Fibroblast of the aortic adventitia (primary cell): ENCODE measurements around the gene ANKRD13D. TPM values are rescaled to one million over a fixed set of nuclear protein-coding genes. Genes with fewer than 3 reads are reported as not detected.

Experiments used
- DNase-seq: peaks from one replicate; pipeline ENCODE4 v3.0.0-alpha.2; 2010; ENCODE audit warnings: low read depth
- H3K4me3 ChIP-seq: 2 replicates; pipeline ENCODE4 v1.5.1; 2011; ENCODE audit warnings: low read depth, mild to moderate bottlenecking, control low read depth, low read length, moderate library complexity
- total RNA-seq: library from RNA; depleted of rRNA; stranded (reverse); fragments of >200 nt; gene quantifications from 2 replicates; pipeline ENCODE4 v1.2.3, GENCODE V29; 2012; ENCODE audit warnings: low replicate concordance
- TF ChIP-seq, protein P1 (sequence below): IDR thresholded peaks from 2 replicates; pipeline ENCODE4 v1.5.1; 2011; ENCODE audit warnings: mild to moderate bottlenecking, low read length, control low read depth, inconsistent platforms; ENCODE audit not compliant: insufficient read depth

Gene ANKRD13D
- total RNA-seq, 1 donor = 25.3 TPM

DNA sequence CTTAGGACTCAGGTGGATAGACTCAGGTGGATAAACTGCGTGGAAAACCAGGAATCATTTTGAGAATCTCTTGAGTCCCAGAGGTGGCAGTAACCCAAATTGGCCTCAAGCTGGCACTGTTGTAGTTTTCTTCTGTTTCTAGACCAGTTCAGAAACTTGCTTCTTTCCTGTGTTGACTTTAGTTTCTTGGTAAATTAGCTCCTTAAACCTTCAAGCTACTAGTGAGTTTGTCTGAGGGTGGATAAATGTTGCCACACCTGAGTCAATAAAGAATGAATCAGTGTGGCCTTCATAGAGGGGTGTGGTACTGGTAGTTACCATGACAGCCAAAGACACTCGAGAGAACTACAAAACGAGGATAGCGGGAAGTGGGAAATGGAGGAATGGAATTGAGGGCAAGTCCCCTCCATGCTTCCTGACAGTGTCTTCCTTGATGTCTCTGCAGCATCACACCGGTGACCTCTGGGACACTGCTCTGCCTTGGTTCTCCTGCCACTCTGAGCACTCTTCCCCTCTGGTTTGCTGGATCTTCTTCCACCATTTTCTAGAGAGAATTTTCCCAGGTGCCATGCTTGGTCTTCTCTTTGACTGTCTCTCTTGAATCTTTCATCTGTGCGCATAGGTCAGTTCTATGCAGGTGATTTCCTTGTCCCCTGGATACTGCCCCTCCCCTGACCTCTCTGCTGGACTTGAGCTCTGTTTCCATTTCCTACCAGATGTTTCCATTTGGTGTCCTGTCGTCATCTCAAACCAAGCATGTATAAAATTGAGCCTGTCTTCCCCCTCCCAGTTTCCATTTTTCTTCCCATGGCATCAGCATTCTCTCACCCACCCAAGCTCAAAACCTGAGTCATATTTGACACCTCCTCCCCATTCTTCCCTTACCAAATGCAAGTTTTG, 57.1 kb downstream of the ANKRD13D start:
- no peak overlapping the region for H3K4me3 ChIP-seq
- peak; percentile 84 for DNase-seq
- TF ChIP-seq, protein P1, sequence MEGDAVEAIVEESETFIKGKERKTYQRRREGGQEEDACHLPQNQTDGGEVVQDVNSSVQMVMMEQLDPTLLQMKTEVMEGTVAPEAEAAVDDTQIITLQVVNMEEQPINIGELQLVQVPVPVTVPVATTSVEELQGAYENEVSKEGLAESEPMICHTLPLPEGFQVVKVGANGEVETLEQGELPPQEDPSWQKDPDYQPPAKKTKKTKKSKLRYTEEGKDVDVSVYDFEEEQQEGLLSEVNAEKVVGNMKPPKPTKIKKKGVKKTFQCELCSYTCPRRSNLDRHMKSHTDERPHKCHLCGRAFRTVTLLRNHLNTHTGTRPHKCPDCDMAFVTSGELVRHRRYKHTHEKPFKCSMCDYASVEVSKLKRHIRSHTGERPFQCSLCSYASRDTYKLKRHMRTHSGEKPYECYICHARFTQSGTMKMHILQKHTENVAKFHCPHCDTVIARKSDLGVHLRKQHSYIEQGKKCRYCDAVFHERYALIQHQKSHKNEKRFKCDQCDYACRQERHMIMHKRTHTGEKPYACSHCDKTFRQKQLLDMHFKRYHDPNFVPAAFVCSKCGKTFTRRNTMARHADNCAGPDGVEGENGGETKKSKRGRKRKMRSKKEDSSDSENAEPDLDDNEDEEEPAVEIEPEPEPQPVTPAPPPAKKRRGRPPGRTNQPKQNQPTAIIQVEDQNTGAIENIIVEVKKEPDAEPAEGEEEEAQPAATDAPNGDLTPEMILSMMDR = peak; percentile 90

DNA sequence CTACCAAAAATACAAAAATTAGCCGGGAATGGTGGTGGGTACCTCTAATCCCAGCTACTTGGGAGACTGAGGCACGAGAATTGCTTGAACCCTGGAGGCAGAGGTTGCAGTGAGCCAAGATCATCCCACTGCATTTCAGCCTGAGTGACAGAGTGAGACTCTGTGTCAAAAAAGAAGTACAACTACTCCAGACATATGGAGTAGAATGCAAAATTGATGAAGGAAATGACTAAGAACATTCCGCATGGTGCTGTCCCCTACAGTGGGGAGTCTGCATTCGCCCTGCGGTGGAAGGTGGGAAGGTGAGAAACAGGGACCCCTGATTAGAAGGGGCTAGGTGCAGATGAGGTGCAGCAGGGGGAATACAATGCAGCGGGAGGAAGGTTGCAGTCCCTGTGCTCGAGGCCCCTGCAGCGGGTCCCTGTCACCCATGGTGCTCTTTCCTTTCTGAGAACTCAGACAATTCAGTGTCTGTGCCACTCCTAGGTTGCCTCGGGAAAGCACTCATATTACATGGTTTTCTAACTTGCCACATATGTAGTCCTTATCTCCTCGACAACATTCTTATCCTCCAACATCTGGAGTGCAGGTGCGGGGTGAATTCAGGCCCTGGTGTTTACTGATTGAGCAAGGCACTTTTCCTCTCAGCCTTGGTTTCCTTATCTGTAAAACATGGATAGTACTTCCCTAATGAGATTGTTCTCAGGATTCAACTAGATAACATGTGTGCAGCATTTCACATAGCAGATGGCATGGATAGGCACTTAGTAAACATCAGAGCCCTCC, 59.1 kb downstream of the ANKRD13D start:
- peak; percentile 64 for DNase-seq
- TF ChIP-seq, protein P1 = no peak
- H3K4me3 ChIP-seq = no peak overlapping the region

DNA sequence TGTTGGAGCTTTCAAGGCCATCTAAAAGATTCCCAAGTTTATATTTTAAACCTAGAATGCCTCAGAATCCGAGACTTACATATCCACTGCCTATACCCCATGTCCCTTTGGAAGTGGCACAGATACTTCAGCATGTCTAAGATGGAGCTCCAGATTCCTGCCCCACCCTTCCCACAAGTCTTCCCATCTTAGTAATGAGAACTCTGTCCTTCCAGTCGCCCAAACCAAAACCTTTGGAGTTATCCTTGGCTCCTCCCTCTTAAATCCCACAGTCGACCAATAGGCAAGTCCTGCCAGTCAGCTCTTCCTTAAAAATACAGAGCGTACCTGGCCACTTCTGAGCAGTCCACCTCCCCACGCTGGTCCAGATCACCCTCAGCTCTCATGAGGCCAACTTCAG, 59.9 kb downstream of the ANKRD13D start:
- DNase-seq = no peak
- H3K4me3 ChIP-seq = no peak overlapping the region
- TF ChIP-seq, protein P1 = no peak

DNA sequence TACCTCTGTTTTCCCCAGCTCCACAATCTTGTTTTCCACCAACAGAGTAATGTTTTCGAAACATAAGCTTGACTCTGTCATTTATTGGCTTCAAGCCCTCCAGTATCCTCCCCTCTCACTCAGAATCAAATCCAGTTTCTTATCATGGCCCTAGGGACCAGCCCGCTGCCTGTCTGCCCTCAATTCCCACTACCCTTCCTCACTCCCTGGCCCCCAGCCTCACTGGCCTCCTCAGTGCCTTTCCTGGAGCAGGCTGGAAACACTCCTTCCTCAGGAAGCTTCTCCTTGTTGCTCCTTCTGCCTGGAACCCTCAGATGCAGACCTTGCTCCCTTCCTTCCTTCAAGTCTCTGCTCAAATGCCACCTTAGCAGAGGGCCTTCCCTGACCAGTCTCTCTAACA, 60.4 kb downstream of the ANKRD13D start:
- DNase-seq = no peak
- H3K4me3 ChIP-seq = no peak overlapping the region
- TF ChIP-seq, protein P1 = no peak

DNA sequence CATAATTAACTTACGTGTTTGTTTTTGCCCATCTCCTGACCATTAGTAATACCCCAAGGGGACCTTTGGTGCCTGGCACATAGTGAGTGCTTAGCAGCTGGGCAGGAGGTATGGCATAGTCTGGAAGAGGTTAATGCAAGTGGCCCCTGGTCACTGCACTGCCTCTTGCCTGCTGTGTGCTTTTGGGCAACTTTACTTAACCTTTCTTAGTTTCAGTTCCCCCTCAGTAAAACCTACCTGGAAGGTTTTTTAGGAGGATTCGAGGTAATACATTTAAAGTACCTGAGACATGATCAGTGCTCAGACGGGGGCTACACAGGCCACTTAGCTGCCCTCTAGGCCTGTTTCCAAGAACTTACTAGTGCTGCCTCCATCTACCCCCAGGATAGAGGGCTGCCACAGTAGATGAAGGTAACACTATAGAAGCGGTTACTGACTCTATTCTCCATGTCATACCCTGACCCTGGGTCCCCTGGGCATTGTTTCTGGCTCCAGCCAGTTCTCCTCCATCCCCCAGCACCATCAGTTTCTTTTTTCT, 60.9 kb downstream of the ANKRD13D start:
- no peak overlapping the region for H3K4me3 ChIP-seq
- DNase-seq = no peak
- TF ChIP-seq, protein P1 = no peak

DNA sequence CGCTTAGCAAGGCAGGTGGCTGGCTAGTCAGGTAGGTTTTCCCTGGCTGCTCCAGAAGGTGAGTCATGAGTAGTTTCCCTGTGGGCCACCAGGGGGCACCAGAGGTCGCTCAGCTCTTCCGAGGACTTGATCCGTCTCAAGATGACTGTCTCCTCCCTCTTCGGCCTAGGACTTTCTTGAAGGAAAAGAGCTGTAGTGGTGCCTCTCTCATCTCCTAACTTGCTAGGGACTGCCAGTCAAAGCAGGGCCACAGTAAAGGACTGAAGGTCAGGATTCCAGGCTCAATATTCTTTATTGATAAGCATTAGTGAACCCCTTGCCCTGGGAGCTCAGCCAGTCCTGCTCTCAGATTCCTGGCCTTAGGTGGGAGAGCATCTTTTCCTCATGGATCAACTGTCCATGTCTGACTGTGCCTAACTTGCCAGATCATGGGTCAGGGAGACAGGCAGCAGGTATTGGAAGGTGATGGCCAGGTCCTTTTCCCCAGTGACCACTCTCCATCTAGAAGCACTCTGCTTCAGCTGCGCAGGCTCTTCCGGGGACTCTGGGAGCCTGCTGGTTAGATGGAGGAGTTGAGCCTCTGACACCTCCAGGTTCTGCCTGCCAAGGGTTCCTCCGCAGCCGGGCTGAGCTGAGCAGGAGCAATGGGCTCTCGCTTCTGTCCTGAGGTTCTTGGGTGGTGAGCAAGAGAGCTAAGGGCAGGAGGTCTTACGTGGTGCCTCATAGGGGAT, 62.3 kb downstream of the ANKRD13D start:
- peak; percentile 88 for DNase-seq
- peak overlapping the region; percentile 45 for H3K4me3 ChIP-seq
- TF ChIP-seq, protein P1 = peak; percentile 91
